Measurements from ENCODE around the gene SMAD3. TPM values are rescaled to one million over a fixed set of nuclear protein-coding genes. Genes with fewer than 3 reads are reported as not detected.

Gene SMAD3
- total RNA-seq, 1 donor from 2014 or later: 53.5 TPM

DNA sequence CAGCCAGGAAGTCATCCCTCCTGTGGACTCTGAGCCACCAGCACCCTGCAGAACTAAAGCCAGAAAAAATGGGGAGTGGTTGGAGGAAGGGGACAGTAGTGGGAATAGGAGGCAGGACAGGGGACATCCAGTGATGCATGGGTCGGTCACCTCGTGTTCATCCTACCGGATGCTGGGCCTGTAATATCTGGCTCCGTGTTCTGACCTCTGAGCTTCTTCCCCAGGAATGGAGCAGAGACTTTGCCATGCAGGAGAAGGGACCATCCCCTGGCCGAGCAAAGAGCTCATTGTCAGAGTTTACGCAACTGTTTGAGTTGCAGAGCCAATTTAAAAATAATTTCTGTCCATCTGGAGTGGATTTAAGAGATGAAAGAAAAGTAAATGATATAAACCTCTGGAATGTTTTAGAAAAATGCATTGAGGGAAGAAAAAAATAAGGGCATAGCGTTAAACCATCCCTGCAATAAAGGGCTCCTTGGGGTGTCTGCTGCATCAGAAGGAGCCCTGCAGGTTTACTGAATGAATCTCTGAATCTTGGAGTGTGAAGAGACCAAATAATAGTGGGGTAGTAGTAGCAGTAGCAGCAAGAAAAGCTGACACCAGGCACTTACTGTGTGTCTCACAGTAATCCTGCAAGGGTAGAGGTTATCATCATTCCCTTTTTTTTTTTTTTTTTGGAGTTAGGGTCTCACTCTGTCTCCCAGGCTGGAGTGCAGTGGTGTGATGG is 118.2 kb downstream of the SMAD3 start:
- DNase-seq (ENCODE audit: extremely low spot score in 2 of 2): peak in 1 of 2 donors; percentile 89
- H3K36me3 ChIP-seq: peaks cover 0 to 14% of the 10 kb centered on the region in 2 donors

DNA sequence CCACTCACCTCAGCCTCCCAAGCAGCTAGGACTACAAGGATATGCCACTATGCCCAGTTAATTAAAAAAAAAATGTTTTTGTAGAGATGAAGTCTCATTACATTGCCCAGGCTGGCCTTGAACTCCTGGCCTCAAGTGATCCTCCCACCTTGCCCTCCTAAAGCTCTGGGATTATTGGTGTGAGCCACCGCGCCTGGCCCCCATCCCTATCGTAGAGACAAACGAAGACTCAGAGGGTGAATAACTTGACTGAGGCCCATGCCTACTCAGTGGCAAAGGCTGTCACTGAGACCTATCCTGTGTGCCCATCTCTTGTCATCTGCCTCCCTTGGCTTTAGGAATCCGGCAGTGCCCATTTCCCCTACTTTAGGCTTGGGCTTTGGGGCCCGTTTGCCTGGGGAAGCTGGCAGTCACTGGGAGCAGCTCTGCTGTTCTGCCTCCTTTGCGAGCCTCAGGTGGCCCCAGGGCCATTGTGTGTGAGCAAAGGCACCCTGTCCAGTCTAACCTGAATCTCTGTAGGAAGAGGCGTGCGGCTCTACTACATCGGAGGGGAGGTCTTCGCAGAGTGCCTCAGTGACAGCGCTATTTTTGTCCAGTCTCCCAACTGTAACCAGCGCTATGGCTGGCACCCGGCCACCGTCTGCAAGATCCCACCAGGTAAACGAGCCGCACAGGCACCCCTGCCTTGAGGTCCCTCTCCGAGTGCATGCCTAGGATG is 119.0 kb downstream of the SMAD3 start:
- Histone ChIP-seq H3K9me3 (no peaks in the 10 kb centered on the region), H3K27ac (peak overlapping the region; percentile 71), H3K36me3 (peaks cover 0 to 18% of the 10 kb centered on the region in 2 donors), H3K27me3 (no peaks in the 10 kb centered on the region), H3K4me1 (peaks cover 67% of the 10 kb centered on the region), H3K4me3 (no peak overlapping the region)
- intact Hi-C loops (cut with DNase I): loop anchor here (10.0 kb wide), 1 partner anchor 60 kb away; no protein-coding TSS in a partner anchor
- DNase-seq (ENCODE audit: extremely low spot score in 2 of 2): no peak
- TF ChIP-seq, protein P1, sequence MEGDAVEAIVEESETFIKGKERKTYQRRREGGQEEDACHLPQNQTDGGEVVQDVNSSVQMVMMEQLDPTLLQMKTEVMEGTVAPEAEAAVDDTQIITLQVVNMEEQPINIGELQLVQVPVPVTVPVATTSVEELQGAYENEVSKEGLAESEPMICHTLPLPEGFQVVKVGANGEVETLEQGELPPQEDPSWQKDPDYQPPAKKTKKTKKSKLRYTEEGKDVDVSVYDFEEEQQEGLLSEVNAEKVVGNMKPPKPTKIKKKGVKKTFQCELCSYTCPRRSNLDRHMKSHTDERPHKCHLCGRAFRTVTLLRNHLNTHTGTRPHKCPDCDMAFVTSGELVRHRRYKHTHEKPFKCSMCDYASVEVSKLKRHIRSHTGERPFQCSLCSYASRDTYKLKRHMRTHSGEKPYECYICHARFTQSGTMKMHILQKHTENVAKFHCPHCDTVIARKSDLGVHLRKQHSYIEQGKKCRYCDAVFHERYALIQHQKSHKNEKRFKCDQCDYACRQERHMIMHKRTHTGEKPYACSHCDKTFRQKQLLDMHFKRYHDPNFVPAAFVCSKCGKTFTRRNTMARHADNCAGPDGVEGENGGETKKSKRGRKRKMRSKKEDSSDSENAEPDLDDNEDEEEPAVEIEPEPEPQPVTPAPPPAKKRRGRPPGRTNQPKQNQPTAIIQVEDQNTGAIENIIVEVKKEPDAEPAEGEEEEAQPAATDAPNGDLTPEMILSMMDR (IDR thresholded peaks at IDR 0.05): no peak
- TF ChIP-seq POLR2A (IDR thresholded peaks at IDR 0.05): no peak

More for the DNA sequence above, 118.2 kb downstream of the SMAD3 start:
- Histone ChIP-seq H3K9me3 (no peaks in the 10 kb centered on the region), H3K27me3 (no peaks in the 10 kb centered on the region), H3K27ac (peak overlapping the region; percentile 71), H3K4me3 (no peak overlapping the region), H3K4me1 (peaks cover 65% of the 10 kb centered on the region)
- TF ChIP-seq POLR2AphosphoS5 (IDR thresholded peaks at IDR 0.05; ENCODE audit: insufficient read depth in 1 of 2, low read depth in 1 of 2): peak in 1 of 2 donors; percentile 29
- TF ChIP-seq, protein P1 (IDR thresholded peaks at IDR 0.05): no peak
- intact Hi-C loops (cut with DNase I): loop anchor here (10.0 kb wide), 1 partner anchor 59 kb away; no protein-coding TSS in a partner anchor

DNA sequence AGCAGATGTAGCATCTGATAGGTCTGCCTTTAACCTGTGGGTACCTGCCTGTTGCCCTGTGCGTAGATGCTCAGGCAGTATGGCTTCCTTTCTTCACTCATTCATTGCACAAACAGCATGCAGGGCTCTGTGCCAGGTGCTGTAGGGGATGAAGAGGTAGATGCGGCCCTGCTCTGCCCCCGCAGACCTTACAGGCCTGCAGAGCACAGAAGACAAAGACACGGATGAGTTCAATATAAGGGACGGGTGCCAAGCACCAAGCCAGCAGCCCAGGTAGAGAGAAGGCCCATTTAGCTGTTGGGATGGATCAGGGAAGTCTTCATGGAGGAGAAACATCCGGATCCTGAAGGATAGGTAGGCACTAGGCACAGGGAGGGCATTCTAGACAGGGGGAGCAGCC is 119.6 kb downstream of the SMAD3 start:
- no peaks in the 10 kb centered on the region for H3K9me3 ChIP-seq
- no peaks in the 10 kb centered on the region for H3K27me3 ChIP-seq
- intact Hi-C loops (cut with DNase I): loop anchor here (10.0 kb wide), 1 partner anchor 60 kb away; no protein-coding TSS in a partner anchor
- H3K4me1 ChIP-seq: peaks cover 71% of the 10 kb centered on the region
- TF ChIP-seq POLR2A (IDR thresholded peaks at IDR 0.05) (no peak), POLR2AphosphoS5 (IDR thresholded peaks at IDR 0.05; ENCODE audit: insufficient read depth in 1 of 2, low read depth in 1 of 2) (no peak)
- TF ChIP-seq, protein P1 (IDR thresholded peaks at IDR 0.05): no peak
- H3K4me3 ChIP-seq: no peak overlapping the region
- H3K27ac ChIP-seq: peak overlapping the region; percentile 71
- peaks cover 0 to 24% of the 10 kb centered on the region in 2 donors for H3K36me3 ChIP-seq
- peak in 1 of 2 donors; percentile 85 for DNase-seq (ENCODE audit: extremely low spot score in 2 of 2)

DNA sequence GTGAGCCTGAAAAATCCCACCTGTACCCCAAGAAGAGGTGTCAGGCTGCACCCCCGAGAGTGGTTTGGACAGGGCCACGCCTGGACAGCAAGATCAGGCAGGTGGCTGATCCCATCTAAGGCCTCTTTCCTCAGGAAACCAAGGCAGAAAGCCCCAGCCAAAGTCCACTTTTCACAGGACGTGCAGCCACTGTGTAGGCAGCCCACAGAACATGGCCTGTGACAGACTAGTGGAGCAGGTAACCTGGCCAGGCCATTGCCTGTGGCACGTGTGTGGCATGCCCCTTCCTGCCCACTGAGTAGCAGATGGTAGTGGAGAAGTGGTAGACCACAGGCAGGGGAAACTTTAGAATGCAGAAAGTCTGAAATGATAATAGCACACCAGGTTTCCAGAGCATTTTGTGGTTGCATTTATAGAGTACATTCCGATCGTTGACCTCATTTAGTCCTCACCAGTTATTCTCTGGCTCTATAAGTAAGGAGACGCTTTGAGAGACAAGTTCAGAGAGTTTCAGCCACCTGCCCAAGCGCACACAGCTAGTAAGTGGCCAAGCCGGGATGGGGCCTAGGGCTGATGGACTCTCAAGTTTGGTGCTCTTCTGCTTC is 120.3 kb downstream of the SMAD3 start:
- peak overlapping the region; percentile 71 for H3K27ac ChIP-seq
- H3K4me1 ChIP-seq: peaks cover 75% of the 10 kb centered on the region
- no peak for TF ChIP-seq POLR2A (IDR thresholded peaks at IDR 0.05)
- peak in 1 of 2 donors; percentile 71 for TF ChIP-seq POLR2AphosphoS5 (IDR thresholded peaks at IDR 0.05; ENCODE audit: insufficient read depth in 1 of 2, low read depth in 1 of 2)
- TF ChIP-seq, protein P1 (IDR thresholded peaks at IDR 0.05): peak in 1 of 3 experiments; percentile 3
- H3K36me3 ChIP-seq: peaks cover 0 to 31% of the 10 kb centered on the region in 2 donors
- intact Hi-C loops (cut with DNase I): loop anchor here (10.0 kb wide), 1 partner anchor 61 kb away; no protein-coding TSS in a partner anchor
- no peaks in the 10 kb centered on the region for H3K9me3 ChIP-seq
- no peaks in the 10 kb centered on the region for H3K27me3 ChIP-seq
- H3K4me3 ChIP-seq: no peak overlapping the region
- peak in 1 of 2 donors; percentile 89 for DNase-seq (ENCODE audit: extremely low spot score in 2 of 2)
